K562 (cell line): ENCODE results near the gene ERICH6. TPM values are rescaled to one million over a fixed set of nuclear protein-coding genes. Genes with fewer than 3 reads are reported as not detected.
A peak's percentile ranks its signal among the peaks of the same experiment; 100 is the strongest.

Source experiments
- AFF4 ChIP-seq: sonication (generic); formaldehyde crosslinking; IDR thresholded peaks from 2 replicates; pipeline ENCODE4 v1.8.0; 2023; ENCODE audit warnings: mild to moderate bottlenecking, missing genetic modification reagents
- CREB1 ChIP-seq, 2 experiments: sonication (generic) in 1 of 2; formaldehyde crosslinking in 1 of 2; IDR thresholded peaks; 2 replicates each; pipeline versions ENCODE4 v1.6.1 to v1.8.0; 2012 to 2022; ENCODE audit warnings: inconsistent platforms in 1 of 2, mild to moderate bottlenecking in 1 of 2, missing genetic modification reagents in 1 of 2, moderate library complexity in 1 of 2
- CREM ChIP-seq: IDR thresholded peaks from 2 replicates; pipeline ENCODE4 v1.6.1; 2014; ENCODE audit warnings: antibody characterized with exemption, low read depth
- CTBP1 ChIP-seq: fragments of 450-650 bp; IDR thresholded peaks from 2 replicates; pipeline ENCODE4 v1.6.1; 2016; ENCODE audit warnings: borderline replicate concordance
- HCFC1 ChIP-seq: IDR thresholded peaks from 2 replicates; pipeline ENCODE4 v1.6.1; 2012; ENCODE audit warnings: low read depth, low read length, improper control_type of control experiment
- MNT ChIP-seq, 2 experiments: fragments of 450-650 bp; conservative IDR thresholded peaks; 2 replicates each; pipeline ENCODE4 v1.6.1; 2017; ENCODE audit warnings: mild to moderate bottlenecking in 2 of 2, moderate library complexity in 2 of 2
- NR2F6 ChIP-seq: fragments of 450-650 bp; formaldehyde crosslinking; IDR thresholded peaks from 2 replicates; pipeline ENCODE4 v1.4.0; 2020; ENCODE audit warnings: mild to moderate bottlenecking
- NUFIP1 ChIP-seq: fragments of 450-650 bp; IDR thresholded peaks from 2 replicates; pipeline ENCODE4 v1.6.1; 2018; ENCODE audit not compliant: partially characterized antibody
- POLR2AphosphoS5 ChIP-seq: IDR thresholded peaks from 2 replicates; pipeline ENCODE4 v1.6.1; 2011; ENCODE audit warnings: mild to moderate bottlenecking, low read depth, low read length, moderate library complexity; ENCODE audit not compliant: control insufficient read depth, insufficient read depth
- POLR2G ChIP-seq: fragments of 200-400 bp; formaldehyde crosslinking; IDR thresholded peaks from 2 replicates; pipeline ENCODE4 v1.6.1; 2017; ENCODE audit warnings: low read depth, mild to moderate bottlenecking, antibody characterized with exemption, low read length, moderate library complexity
- PRDM10 ChIP-seq: fragments of 450-650 bp; IDR thresholded peaks from 2 replicates; pipeline ENCODE4 v1.6.1; 2018; ENCODE audit not compliant: partially characterized antibody
- TAF1 ChIP-seq: IDR thresholded peaks from 2 replicates; pipeline ENCODE4 v1.6.1; 2011; ENCODE audit warnings: mild to moderate bottlenecking, low read length, moderate library complexity; ENCODE audit not compliant: insufficient read depth, control insufficient read depth, severe bottlenecking; ENCODE audit errors: extremely low read depth
- TEAD2 ChIP-seq: fragments of 450-650 bp; IDR thresholded peaks from 2 replicates; pipeline ENCODE4 v1.6.1; 2016; ENCODE audit warnings: missing genetic modification characterization, control low read depth, missing compliant biosample characterization
- XRCC4 ChIP-seq: IDR thresholded peaks from one replicate; pipeline ENCODE4 v1.6.1; 2011; ENCODE audit not compliant: insufficient read depth, insufficient read length; ENCODE audit errors: extremely low read depth
- ZC3H8 ChIP-seq: fragments of 450-650 bp; IDR thresholded peaks from 2 replicates; pipeline ENCODE4 v1.6.1; 2017
- polyA plus RNA-seq, 8 experiments: library from polyadenylated mRNA; depleted of rRNA in 4 of 8; stranded (reverse) in 5 of 8; unstranded in 3 of 8; fragments of >200 nt; fragmentation: Nextera tagmentation in 2 of 8; fragmentation: Illumina TruSeq in 1 of 8; extraction: Ambion mirVana in 2 of 8; extraction: Trizol in 1 of 8; gene quantifications; 2 replicates each; pipeline versions ENCODE4 v1.2.1 to v1.2.3, GENCODE V29; 2011 to 2014; ENCODE audit warnings: inconsistent platforms in 1 of 8, missing spikeins in 1 of 8
- total RNA-seq, 7 experiments: library from RNA; depleted of rRNA in 6 of 7; stranded (reverse); fragments of >200 nt in 6 of 7; fragmentation: Illumina TruSeq in 2 of 7; extraction: Trizol in 2 of 7; gene quantifications; 2 replicates each; pipeline versions ENCODE4 v1.2.1 to v1.2.3, GENCODE V29; 2011 to 2021; ENCODE audit warnings: low replicate concordance in 1 of 7

The ERICH6 gene
- total and polyA plus RNA-seq, 9 of the 15 experiments (the other 6 are each of a cell fraction or from before 2014, with no cell fraction given) = not detected

GRCh38 chr3:150727653-150728502 is 24.2 kb upstream of the ERICH6 start (continued):
- TF ChIP-seq MNT (conservative IDR thresholded peaks at IDR 0.05) (peak in 1 of 2 experiments; percentile 47; a peak in 1 of 4 replicates), TEAD2 (tag) (no peak), NUFIP1 (no peak), CREM (peak; percentile 81), PRDM10 (peak; percentile 63), AFF4 (CRISPR knock-in tag) (0 out of 2 replicates have a peak, but pooled peaks have one; percentile 46), TAF1 (no peak), POLR2G (0 out of 2 replicates have a peak, but pooled peaks have one; percentile 22), ZC3H8 (no peak), HCFC1 (peak; percentile 29), CTBP1 (peak; percentile 39; the same call in 1 of the 2 replicates), NR2F6 (CRISPR knock-in tag) (no peak), POLR2AphosphoS5 (peak; percentile 67), XRCC4 (no peak), CREB1 (IDR thresholded peaks at IDR 0.05) (peak; percentile 65), CREB1 (CRISPR knock-in tag; IDR thresholded peaks at IDR 0.05) (peak; percentile 19; the same call in 1 of the 2 replicates)
